ENCODE measurements around the gene ACVR1B.

ACVR1B gene

DNA sequence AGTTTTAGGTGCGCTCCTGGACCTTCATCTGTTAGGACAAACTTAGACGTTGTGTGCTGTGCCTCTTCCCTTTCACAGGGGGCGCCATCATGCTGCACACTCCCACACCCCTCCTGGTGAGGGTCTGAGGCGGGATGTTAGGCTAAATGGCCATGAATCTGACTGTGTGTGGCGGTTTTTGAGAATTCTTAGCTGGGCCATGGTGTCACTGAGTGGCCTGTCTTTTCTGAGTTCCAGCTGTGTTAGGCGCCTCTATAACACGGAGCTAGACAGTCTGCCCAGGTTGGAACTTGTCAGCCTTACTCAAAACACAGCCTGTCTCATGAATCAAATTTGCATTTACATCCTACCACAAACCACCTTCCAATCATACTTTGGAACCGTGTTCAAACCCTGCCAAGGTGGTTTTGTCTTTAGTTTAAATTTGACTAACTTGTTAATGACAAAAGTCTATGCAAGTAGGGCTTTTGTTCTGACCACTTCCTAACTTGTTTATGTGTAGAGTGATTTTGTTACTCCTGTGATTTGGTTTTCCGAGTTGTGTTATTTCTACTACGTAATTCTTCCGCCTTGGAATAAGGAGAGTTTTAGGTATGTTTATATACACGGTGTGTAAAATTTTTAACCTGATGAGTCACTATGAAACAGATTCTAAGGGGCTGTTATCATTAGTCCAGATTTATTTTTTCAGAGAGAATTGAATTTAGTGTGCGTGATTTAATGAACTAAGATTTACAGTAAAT lies 19.6 kb downstream of the ACVR1B start:
- TF ChIP-seq, protein P1, sequence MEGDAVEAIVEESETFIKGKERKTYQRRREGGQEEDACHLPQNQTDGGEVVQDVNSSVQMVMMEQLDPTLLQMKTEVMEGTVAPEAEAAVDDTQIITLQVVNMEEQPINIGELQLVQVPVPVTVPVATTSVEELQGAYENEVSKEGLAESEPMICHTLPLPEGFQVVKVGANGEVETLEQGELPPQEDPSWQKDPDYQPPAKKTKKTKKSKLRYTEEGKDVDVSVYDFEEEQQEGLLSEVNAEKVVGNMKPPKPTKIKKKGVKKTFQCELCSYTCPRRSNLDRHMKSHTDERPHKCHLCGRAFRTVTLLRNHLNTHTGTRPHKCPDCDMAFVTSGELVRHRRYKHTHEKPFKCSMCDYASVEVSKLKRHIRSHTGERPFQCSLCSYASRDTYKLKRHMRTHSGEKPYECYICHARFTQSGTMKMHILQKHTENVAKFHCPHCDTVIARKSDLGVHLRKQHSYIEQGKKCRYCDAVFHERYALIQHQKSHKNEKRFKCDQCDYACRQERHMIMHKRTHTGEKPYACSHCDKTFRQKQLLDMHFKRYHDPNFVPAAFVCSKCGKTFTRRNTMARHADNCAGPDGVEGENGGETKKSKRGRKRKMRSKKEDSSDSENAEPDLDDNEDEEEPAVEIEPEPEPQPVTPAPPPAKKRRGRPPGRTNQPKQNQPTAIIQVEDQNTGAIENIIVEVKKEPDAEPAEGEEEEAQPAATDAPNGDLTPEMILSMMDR (IDR thresholded peaks at IDR 0.05) = no peak

DNA sequence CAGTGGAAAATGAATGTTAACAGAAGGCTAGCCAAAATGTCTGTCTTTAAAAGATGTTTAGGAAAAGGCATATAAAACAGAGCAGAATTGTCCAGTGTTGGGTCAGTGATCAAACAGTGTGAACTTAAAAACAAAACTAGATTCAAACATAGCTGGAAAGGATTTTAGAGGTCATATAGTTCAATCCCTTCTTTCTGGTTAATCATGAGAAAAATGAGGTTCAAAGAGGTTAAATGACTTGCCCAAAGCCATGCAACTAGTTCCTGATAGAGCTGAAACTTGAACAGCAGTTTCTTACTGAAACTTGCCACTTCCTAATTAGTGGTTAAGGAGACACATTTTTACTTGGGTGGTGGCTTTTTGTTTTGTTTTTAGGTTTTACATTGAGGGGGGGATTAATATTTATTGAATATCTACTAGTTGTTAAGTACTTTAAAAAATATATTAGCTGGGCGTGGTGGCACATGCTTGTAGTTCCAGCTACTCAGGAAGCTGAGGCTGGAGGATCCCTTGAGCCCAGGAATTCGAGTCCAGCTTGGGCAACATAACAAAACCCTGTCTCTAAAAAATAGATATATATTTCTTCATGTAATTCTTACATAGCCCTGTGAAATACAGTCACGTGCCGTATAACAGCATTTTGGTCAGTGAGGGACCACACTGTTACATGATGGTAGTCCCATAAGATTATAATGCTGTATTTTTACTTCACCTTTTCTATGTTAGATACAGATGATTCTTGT lies 20.4 kb downstream of the ACVR1B start:
- TF ChIP-seq, protein P1 (IDR thresholded peaks at IDR 0.05) = no peak

DNA sequence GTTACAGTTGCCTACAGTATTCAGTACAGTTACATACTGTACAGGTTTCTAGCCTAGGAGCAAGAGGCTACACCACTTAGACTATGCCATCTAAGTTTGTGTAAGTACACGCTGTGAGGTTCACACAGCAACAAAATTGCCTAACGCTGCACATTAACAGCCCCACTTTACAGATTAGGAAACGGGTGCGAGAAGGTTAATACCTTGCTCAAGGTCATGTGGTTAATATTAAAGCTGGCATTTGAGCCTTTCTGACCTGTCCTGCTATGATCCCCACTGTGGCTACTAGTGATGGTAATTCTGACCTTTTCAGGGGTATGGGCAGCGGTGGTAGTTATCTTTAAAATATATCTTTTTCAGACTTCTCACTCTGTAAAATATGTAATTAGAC lies 20.9 kb downstream of the ACVR1B start:
- TF ChIP-seq, protein P1 (IDR thresholded peaks at IDR 0.05) = no peak

DNA sequence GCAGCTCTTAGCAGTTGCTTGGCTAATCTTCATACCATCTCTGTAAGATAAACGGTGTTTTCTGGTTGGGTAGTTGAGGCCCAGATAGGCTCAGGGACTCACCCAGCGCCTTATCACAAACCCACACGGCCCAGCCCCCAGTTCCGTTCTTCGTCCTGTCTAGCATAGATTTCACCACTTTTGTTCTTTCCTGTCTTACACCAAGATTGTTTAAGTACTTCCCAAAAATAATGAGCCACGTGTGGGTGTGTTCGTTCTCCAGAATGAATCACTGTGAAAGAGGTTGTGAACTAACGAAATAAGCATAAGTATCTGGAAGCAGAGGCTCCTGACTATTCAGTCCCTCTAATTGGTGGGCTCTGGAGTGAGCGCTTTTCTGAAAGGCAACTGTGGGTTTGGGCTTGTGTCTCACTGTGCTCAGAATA lies 21.4 kb downstream of the ACVR1B start:
- TF ChIP-seq, protein P1 (IDR thresholded peaks at IDR 0.05) = no peak

DNA sequence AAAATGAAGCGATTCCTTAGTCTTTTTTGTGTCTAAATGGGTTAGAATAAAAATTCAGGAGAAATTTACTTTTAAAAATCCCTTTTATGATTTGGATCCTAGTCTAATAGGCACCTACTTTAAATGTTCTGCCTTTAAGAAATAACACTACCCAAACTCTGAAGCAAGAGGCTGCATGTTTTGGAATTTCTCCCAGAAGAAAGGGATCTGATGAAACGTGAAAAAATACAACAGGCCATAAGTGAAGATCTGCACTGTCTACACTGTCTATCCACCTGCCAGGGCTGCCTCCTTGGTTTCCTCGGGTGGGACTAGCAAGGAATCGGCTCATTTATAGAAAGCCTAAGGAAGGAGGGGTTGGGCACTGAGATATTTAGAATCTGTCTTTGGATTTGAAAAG lies 22.1 kb downstream of the ACVR1B start:
- TF ChIP-seq, protein P1 (IDR thresholded peaks at IDR 0.05) = no peak

GRCh38 chr12:51974646-51975045 lies 23.1 kb downstream of the ACVR1B start:
- TF ChIP-seq, protein P1 (IDR thresholded peaks at IDR 0.05) = no peak

DNA sequence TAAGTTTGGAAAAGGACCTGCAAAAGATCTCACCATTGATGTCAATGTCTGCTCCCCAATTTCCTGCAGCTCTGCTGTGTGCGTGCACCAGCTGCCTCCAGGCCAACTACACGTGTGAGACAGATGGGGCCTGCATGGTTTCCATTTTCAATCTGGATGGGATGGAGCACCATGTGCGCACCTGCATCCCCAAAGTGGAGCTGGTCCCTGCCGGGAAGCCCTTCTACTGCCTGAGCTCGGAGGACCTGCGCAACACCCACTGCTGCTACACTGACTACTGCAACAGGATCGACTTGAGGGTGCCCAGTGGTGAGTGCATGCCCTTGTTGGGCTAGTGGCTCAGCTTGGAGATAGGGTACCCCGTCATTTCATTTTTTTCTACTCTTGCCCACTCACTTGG lies 23.7 kb downstream of the ACVR1B start:
- TF ChIP-seq, protein P1 (IDR thresholded peaks at IDR 0.05) = no peak

All from LNCAP (cell line).